DMS79 treated with DMSO at 0.1 percent for 48 hours (cell line): ENCODE measurements around the gene CHST8.
"Not testable (repeated sequence)": the region's sequence is repeated elsewhere in the genome, so short reads cannot be mapped to it uniquely, and the experiment has no call there.

Experiments used
- DNase-seq: peaks from one replicate; lab custom pipeline; 2025; lab: John Stamatoyannopoulos, UW

CHST8 gene

DNA sequence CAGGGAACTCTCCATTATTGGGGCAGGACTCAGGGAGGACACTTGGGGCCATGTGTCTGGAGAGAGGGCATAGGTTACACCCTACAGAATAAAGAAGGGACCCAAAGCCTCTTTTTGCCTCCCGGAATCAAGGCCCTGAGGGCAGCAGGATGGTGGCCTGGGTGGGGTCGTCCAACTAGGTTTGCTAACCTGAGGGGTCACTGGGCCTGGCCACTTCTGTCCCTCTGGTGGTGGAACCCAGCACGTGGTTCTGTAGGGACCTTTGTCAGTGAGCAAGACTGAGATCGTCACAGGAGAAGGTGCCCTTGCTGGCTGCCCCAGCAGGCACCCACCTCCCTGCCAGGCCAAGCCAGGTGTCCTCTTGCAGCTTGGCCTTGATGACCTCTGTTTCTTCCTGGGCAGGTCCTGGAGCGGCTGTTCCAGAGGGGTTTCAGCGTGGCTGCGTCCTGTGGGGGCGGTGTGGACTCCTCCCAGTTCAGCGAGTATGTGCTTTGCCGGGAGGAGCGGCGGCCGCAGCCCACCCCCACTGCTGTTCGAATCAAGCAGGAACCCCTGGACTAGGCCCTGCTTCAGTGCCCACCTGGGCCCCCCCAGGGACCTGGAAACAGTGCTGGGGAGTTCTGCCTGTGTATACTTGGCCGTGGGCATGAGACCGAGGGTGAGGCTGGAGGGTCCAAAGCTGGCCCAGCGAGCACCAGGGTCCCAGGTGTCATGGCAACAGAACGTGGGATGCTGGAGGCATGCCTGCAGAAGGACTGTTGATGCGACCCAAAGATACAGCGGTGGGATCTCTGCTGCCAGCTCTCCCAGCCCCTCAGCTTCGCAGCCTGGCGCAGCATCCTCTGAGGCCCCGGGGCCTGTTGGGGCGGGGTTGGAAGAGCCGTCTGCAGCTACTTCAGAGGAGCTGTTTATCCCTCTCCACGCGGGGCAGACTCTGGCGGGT lies 190.9 kb downstream of the CHST8 start:
- DNase-seq, result no peak

DNA sequence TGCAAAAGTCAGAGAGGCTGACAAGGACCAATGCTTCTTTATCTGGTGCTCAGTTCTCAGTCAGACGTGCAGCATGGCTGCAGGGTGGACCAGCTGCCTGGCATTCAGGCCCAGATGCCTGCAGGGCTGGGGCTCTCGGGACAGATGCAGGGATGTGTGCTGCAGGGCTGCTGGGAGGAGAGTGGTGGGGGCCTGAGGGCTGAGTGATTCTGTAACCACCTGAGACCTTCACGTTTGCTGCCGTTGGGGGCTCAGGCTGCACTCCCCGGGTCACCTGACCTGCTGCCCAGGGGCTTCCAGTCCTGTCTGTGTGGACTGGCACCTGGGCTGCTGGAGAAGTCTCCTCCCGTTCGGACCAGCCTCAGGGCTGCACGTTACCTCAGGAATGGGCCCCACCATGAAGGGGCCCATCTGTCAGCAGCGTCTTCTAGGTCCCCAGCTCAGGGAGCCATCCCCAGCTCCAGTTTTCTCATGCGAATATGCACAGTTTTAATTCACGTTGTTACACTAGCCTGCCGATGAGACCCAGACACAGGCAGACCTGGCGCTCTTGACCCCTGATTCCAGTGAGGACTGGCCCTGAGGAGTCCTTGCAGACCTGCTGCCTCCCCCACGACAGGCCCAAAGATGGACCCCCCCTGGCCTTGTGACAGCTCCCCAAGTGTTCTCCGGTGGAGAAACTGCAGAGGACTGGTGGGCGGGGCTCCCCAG lies 191.8 kb downstream of the CHST8 start:
- DNase-seq, result no peak

DNA sequence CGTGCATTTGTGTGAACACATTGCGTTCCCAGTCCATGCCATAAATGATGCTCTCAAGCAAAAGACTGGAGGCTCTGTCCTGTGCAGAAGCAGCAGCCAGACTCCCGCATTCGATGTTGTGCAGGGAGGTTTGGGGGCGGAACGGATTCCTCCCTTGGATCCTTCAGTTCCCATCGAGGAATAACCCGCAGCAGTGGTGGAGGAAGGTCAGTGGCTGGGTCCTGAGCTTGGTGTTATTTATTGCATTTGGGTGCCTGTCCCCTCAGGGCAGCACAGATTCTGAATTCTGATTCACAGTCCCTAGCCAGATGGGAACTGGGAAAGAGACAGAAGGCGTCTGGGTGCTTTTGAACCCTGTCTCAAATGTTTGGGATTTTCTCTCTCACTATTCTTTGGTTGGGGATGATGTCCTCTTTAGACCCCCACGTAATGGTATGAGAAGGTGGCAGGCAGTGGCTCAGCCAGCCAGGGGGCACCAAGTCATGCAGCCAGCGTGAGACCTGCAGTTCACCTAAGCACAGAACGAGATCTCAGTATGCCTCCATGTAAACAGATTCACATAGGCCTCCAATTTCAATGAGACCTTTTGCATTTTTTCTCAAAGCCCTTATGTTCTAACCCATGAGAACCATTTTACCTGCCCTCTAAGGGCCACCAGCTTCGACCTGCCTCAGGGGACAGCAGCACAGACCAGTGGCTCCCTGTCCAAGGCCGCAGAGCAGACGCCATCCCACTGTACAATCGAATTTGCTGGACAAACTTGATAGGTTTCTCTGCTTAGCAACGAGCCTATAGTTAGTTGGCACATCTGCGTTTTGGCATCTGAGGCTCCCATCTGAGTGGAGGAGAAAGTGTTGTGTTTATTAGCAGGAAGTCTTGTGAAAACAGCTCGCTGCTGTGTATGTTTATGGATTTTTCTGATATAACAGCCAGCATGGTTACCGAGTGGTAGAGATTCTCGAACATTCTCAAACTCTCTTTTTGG lies 192.7 kb downstream of the CHST8 start:
- no peak for DNase-seq

DNA sequence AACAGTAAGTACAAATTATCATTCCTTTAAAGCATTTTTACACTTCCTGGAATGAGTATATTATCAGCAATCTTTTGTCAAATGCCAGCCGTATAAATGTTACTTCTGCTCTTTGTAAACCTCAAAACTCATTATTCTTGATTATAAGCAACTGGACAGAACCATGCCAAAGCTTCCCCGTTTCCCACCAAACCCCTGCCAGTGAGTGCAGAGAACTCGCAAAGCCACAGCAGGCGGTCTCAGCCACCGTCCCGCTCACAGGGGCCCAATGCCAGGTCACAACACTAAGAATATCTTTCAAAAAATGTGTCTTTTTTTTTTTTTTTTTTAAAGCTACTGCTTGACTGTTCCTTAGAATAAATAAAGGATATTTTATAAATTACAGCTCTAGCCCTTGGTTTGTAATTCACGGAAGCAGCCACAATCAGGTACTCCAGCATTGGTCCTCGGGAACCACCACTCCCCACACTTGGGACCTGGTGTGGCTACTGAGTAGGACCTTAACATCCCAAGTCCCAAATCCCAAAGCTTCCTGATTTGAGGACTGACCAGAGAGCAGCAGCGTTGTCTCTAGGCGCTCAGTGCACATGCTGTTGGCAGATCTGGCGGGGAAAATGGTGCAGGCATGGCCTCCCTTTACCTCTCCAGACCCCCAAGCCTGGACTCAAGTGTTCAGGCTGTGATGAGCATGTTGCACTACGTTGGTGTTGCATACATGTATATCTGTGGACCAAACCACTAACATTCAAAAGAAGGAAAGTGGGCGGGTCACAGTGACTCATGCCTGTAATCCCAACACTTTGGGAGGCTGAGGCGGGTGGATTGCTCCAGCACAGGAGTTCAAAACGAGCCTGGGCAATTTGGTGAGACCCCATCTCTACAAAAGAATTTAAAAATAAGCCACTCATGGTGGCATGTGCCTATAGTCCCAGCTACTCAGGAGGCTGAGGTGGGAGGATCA lies 193.9 kb downstream of the CHST8 start:
- DNase-seq, result no peak

DNA sequence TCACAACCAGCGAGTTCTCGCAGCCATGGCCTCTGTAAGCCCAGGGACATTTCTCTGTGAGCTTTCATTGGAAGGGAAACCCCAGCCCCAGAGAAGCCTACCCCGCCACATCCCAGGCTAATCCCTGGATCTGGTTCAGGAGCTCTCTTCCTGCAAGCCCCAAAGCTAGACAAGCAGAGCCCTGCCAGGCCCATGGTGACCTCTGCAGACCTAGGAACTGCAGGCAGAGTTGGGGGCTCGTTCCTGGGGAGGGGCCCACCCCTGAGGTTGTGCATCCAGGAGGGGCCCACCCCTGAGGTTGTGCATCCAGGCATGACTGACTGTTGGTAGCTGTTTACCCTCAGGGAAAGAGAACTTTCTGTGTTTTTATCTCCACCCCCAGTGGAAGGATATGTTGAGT lies 196.7 kb downstream of the CHST8 start:
- no peak for DNase-seq

DNA sequence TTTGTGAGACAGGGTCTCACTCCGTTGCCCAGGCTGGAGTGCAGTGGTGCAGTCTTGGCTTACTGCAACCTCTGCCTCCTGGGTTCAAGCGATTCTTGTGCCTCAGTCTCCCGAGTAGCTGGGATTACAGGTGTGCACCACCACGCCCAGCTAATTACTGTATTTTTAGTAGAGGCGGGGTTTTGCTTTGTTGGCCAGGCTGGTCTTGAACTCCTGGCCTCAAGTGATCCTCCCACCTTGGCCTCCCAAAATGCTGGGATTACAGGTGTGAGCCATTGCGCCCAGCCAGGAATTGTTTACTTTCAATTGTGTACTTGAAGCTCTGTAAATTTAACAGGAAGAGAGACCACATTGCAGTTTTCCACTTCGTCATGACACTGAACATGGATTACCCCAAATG lies 197.3 kb downstream of the CHST8 start:
- not testable (repeated sequence) for DNase-seq

DNA sequence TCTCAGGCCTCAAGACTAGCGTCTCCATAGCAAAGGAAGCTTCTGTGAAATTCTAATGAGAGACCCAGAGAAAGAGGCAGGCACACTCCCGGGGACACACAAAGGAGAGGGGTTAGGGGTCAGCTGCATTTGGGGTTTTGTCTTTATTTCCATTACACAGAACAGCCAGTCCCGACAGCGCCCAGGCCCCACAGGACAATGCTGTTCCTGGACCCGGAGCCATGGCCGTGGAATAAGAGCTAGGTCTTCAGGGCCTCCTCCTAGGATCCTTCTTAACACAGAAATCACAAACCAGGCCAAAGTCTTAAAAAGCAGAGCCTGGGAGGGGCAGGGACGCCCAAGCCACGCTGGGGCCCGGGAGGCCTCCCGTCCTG lies 197.7 kb downstream of the CHST8 start:
- no peak for DNase-seq

DNA sequence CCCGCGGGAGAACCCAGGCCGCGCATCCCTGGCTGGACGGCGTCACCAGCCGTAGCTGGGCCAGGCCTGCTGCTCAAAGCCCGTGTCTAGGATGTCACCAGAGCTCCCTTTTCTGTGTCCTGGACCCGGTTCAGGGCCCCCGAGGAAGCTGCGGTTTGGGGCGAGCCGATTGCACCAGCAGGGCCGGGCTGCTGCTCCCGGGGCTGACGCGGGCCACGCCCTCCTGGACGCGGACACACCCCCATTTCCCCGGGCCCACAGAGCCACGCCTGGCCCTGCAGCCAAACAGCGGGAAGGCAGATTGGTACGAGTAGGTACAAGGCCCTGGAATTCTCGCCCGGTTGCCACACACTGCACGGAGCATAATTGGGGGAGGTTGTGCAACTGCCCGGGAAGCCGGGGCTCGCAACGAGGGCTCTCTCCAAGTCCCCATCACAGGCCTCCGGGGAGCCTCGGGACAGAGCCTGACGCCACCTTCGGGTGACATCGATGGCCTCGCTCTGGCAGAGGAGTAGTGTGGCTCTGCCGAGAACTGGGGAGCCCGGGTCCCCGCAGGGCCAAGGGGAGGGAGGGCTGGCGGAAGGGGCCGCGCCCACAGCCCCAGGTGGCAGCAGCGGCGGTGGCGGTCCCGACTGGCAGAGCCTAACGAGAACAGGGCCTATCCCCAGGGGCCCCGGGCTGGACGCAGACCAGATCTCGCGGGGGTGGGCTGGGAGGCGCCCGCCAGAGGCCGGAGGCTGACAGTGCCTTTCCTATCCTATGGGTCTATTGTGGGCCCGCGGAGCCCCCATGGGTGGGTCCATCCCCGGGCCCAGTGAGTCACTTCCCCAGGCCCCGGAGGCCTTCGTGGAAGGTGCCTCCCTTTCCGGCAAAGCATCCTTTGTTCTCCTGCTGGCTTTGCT lies 198.4 kb downstream of the CHST8 start:
- peak; percentile 47 for DNase-seq

DNA sequence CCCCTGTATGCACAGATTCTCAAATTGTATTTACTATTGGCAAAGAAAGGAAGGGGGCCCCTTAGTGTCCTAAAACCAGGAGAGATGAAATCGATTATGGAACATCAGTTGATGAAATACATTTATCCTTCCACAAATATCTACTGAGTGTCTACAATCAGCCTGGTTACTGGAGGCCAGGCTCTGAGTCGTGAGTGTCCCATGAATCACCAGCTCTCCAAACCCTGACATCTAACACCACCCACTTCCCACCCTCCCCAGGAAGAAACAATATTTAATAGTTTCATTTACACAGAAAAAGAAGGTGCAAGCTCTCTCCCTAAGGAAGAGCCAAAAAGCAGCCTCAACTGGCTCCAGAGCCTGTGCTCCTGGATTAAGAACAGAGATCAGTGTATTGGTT lies 200.1 kb downstream of the CHST8 start:
- DNase-seq, result no peak
